HG02678 (cell line): ENCODE measurements around the gene KIRREL1.

Source experiments
- ATAC-seq: cut with Tn5 transposase; IDR thresholded peaks from one replicate; pipeline ENCODE4 v1.9.1; 2021; ENCODE audit warnings: mild to moderate bottlenecking, moderate library complexity; ENCODE audit not compliant: unreplicated experiment

KIRREL1 gene

DNA sequence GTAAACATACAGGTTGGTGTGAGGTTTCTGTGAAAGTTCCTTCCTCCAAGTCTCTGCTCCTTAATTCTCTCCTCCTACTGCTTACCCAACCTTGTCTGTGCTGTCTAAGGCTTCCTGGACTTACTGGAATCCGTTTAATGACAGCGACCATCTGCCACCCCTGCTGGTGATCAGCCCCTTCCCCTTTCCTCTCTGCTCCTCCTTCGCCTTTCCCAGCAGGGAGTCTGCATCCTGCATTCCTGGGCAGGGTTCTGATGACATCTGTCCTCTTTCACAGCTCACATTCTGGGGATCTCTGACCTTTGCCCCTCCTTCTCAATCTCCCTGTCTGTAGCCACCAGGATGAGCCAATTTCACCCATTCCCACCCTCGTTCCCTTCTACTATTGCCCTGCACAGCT is 66.5 kb downstream of the KIRREL1 start:
- no peak for ATAC-seq

DNA sequence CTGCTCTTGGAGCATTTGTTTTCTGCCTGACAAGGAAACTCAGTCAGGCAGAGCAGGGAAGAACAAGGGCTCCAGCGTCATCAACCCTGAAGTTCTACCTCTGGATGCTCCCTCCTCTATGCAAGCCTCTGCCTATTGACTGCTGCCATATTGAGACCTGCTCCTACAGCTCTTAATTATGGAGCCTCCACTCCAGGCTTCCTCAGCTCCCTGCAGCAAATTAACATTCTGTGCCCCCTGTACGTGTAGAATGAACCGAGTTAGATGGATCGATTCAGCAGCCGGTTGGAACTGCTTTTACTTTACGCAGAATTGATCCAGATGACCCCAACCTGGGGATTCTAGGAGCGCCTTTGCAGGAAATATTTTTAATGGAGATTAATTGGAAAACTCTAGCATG is 68.7 kb downstream of the KIRREL1 start:
- ATAC-seq: no peak

- no peak for ATAC-seq
Observed at GRCh38 chr1:158067662-158068061, 74.2 kb downstream of the KIRREL1 start.

- ATAC-seq: no peak
Observed at GRCh38 chr1:158068918-158069317, 75.5 kb downstream of the KIRREL1 start.

GRCh38 chr1:158071138-158071537 is 77.7 kb downstream of the KIRREL1 start:
- no peak for ATAC-seq

GRCh38 chr1:158075078-158075477 is 81.6 kb downstream of the KIRREL1 start:
- ATAC-seq: no peak

- no peak for ATAC-seq
Observed at GRCh38 chr1:158076441-158076840, 83.0 kb downstream of the KIRREL1 start.

DNA sequence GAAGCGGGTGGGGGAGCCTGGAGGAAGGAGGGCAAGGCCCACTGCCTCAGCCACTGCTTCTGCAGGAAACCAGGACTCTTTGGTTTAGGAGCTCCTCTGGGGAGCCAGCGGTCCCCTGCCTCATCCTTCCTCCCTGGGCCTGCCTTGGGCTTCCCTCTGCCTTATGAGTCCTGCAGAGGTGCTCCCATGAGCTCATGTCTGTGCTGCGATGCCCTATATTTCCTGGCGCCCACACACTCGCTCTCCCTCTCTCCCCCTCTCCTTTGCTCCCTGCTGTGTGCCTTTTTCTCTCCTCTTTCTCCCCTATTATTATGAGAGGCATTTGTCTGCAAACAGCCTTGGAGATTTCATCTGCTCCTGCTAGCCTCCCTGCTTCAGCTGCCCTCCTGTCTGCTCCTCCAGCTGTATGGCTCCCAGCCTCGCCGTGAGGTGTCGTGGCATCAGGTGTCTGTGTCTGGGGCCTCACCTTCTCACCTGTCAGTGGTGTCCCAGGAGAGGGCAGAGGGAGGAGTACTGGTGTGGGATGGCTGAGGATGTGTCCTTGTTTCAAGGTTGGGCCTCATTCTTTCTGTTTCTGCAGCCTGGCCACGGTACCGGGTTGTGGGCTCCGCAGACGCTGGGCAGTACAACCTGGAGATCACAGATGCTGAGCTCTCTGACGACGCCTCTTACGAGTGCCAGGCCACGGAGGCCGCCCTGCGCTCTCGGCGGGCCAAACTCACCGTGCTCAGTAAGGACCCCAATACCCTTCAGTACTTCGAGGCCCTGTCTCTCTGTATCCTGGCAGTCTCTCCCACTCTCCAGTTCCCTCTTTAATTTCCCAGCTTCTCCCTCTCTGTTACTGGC is 84.2 kb downstream of the KIRREL1 start:
- ATAC-seq: no peak

- no peak for ATAC-seq
Observed at GRCh38 chr1:158078569-158079080, 85.2 kb downstream of the KIRREL1 start.

- no peak for ATAC-seq
Observed at GRCh38 chr1:158080066-158080465, 86.6 kb downstream of the KIRREL1 start.

- ATAC-seq: no peak
Observed at GRCh38 chr1:158084336-158084735, 90.9 kb downstream of the KIRREL1 start.

GRCh38 chr1:158084747-158085146 is 91.3 kb downstream of the KIRREL1 start:
- ATAC-seq: no peak

DNA sequence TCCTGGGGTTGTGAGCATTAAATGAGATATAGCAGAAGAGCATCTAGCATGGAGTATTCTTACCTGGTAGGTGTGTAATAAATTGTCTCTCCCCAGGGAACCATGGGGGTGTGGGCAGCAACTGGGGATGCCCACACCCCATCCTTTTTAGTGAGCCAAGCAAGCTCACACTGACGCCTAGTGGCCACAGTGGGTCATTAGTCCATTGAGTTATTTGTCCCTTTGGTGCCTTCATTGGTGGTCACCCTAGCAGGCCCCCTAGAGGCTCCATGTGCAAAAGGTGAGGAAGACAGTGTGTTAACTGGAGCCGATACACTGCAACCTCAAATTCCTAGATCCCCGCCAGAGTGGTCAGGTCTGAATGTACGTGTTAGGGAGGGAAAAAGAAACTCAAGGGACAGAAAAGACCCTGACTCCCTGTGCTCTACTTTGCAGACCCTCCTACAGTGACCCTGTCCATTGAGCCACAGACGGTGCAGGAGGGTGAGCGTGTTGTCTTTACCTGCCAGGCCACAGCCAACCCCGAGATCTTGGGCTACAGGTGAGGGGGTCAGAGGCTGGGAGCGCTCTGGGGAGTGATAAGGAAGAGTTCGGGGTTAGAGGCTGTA is 94.0 kb downstream of the KIRREL1 start:
- no peak for ATAC-seq

DNA sequence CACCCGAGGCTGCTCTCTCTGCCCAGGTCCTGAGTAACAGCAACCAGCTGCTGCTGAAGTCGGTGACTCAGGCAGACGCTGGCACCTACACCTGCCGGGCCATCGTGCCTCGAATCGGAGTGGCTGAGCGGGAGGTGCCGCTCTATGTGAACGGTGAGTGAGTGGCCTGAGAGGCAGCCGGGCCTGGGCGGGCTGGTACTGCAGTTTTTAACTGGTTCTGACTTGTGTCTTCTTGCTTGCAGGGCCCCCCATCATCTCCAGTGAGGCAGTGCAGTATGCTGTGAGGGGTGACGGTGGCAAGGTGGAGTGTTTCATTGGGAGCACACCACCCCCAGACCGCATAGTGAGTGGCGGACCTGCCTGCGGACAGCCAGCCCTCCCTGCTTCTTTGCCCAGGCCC is 96.0 kb downstream of the KIRREL1 start:
- ATAC-seq: no peak

DNA sequence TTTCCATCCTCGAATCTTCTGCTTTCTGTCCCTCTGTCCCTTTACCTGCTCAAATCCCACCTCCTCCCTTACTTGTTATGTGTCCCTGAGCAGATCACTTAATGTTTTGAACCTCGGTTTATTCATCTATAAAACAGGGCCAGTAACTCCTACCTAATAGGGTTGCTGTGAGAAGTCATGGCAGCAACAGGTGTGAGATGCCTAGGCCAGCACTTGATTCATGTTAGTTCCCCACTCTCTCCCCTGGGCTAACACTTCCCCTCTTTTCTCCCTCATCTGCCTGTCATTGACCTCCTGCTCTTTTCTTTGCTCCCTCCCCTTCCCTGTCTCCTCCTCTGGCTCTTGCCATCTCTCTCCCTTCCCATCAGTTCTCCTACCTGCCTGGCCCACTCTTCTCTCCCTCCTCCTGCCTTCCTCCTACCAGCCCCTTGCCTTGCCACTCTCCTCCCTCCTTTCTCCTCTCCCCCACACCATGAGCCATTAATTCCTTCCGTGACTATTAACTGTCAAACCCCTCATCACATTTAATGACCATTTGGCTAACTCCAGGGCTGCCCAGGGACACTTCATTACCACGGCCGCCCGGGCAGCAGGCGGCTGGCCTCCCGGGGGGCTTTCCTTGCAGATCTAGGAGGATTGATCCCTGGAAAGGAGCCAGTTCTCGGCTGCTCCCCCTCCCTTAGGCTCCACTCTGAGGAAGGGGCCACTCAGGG is 96.6 kb downstream of the KIRREL1 start:
- ATAC-seq: no peak

DNA sequence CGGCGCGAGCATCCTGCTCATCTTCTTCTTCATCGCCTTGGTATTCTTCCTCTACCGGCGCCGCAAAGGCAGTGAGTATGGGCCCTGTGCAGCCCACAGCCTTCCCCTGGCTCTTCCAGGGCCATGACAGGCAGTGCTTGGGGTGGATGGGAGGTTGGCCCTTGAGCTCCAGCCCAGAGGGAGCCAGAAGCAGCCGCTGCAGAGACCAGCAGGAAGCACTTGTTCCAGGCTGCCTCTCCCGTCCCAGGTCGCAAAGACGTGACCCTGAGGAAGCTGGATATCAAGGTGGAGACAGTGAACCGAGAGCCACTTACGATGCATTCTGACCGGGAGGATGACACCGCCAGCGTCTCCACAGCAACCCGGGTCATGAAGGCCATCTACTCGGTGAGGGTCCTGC is 99.9 kb downstream of the KIRREL1 start:
- ATAC-seq: no peak

DNA sequence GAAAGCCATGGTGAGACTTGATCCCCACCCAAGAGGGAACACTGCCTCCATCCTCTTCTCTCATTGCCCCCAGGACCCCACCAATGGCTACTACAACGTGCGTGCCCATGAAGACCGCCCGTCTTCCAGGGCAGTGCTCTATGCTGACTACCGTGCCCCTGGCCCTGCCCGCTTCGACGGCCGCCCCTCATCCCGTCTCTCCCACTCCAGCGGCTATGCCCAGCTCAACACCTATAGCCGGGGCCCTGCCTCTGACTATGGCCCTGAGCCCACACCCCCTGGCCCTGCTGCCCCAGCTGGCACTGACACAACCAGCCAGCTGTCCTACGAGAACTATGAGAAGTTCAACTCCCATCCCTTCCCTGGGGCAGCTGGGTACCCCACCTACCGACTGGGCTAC is 101.1 kb downstream of the KIRREL1 start:
- ATAC-seq: no peak

DNA sequence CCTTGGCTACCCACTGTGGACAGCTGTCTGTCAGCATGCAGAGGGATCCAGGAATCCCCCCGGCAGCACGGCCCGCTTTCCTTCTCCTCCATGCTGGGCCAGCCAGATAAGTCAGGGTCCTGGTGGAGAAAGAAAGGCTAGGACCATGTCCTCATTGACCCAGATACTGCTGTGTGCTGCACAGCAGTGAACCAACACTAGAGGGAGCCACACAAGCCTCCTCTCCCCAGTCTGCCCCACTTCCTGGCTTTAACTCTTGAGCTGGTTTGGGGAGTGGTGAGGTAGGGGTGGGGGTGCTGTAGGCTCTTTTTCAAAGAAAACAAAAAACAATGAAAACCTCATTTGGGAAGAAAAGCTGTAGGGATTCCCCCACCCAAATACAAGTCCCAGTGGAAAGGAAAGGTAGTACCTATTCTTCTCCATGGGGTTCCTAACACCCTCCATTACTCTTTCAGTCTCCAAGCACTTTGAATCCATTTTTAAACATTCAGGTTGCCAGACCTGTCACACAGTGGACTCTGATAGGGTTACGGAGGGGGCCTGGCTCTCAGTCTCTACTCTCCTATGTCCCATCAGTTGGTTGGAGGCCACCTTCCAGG is 102.4 kb downstream of the KIRREL1 start:
- peak; percentile 61 for ATAC-seq

DNA sequence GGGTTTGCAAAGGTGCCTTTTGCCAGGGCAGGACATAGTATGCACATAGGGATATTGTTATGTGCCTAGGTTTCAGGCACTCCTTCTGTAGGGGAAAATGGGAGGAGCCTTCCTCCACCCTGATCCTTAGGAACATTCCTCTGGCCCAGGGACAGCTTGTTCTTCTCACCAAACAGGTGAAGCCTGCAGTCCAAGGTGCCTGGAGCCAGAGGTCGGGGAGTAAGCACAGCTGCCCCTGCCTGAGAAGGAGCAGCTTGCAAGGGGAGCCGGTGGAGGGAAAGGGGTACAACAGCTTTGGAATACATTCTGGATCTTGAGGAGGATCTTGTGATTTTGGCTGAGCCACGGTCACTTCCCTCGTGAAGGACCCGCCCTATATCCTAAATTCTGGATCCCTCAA is 104.8 kb downstream of the KIRREL1 start:
- no peak for ATAC-seq

GRCh38 chr1:158099185-158099584 is 105.7 kb downstream of the KIRREL1 start:
- no peak for ATAC-seq

GRCh38 chr1:158100498-158100897 is 107.1 kb downstream of the KIRREL1 start:
- ATAC-seq: no peak
